ENCODE results near the gene ADPRM.
A peak's percentile ranks its signal among the peaks of the same experiment; 100 is the strongest.
"Not testable (repeated sequence)": the region's sequence is repeated elsewhere in the genome, so short reads cannot be mapped to it uniquely, and the experiment has no call there.

ADPRM gene, protein sequence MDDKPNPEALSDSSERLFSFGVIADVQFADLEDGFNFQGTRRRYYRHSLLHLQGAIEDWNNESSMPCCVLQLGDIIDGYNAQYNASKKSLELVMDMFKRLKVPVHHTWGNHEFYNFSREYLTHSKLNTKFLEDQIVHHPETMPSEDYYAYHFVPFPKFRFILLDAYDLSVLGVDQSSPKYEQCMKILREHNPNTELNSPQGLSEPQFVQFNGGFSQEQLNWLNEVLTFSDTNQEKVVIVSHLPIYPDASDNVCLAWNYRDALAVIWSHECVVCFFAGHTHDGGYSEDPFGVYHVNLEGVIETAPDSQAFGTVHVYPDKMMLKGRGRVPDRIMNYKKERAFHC

DNA sequence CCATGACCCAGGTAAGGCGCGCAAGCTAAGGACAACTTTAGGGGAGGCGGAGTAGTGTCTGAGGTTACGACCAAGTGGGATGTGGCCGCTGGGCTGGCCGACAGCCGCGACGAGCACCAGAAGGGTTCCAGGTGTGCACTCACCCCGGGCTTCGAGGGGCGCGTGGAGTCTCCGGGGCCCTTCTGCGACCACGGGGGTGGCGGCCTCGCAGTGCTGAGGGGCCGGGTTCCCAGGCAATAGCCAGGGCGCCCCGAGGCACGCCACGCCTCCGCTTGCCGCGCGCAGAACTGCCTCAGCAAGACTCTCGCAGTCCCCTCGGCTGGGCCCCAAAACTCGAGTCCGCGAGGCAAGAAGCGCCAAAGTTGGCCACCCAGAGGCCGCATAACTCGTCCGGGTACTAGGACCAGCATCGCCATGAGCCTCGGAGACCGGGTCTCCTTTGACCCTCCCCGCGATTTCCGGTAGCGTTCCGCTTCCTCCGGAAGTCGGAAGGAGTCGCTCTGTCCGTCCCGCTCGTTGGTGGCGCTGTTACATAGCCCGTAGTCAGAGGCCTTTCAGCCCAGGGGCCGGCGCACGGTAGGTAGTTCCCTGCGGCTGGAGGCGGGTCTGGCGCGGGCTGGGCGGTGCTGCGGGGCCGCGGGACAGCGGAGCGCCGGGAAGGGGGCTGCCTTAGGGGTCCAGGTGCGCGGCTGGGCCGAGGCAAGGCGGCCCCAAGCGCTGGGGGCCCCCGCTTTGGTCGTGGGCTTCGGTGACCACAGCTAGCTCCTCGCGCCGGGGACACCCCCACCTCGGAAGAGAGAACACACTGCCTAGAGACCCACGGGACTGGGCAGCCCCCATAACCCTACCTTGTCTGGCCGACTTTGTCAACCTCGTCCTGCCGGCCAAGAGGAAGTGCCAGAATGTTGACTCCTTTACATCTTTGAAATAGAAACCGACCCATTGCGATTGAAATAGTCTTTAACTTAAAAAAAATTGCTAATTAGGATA is at the start of gene ADPRM, which contains the start of gene SCO1:
Gene ADPRM (plus strand): TSS at position 503 of the 990 bp plus-strand sequence. CDS start 7,333 bp downstream, outside the sequence.
Gene SCO1 (minus strand): TSS at position 442 of the 990 bp plus-strand sequence. CDS start 26 bp downstream, at position 416.
- peak; percentile 80 for DNase-seq (ENCODE audit: insufficient read length, low spot score)
- FAIRE-seq: peak; percentile 99

GRCh38 chr17:10648381-10648780 is 49.0 kb upstream of the ADPRM start:
- DNase-seq (ENCODE audit: insufficient read length, low spot score) (no peak), FAIRE-seq (no peak)

GRCh38 chr17:10648956-10649355 is 48.4 kb upstream of the ADPRM start:
- DNase-seq (ENCODE audit: insufficient read length, low spot score): no peak
- FAIRE-seq: no peak

- DNase-seq (ENCODE audit: insufficient read length, low spot score) (no peak), FAIRE-seq (no peak)
These were observed 47.8 kb upstream of the ADPRM start for GRCh38 chr17:10649602-10650001.

DNA sequence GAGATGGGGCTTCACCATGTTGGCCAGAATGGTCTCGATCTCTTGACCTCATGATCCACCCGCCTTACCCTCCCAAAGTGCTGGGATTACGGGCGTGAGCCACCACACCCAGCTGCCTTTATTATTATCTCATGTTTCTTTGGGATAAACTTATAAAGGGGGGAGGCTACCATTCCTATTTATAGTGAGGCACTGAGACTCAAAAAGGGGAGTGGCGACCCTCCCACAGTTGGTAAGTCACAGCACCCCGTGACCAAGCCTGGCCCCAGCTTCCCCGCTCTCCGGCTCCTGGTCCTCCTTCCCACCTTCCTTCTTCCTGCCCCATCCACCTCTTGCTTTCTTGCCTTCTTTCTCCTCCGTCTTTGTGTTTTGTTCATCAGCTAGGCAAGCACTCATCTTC is 45.5 kb upstream of the ADPRM start:
- DNase-seq (ENCODE audit: insufficient read length, low spot score) (no peak), FAIRE-seq (no peak)

DNA sequence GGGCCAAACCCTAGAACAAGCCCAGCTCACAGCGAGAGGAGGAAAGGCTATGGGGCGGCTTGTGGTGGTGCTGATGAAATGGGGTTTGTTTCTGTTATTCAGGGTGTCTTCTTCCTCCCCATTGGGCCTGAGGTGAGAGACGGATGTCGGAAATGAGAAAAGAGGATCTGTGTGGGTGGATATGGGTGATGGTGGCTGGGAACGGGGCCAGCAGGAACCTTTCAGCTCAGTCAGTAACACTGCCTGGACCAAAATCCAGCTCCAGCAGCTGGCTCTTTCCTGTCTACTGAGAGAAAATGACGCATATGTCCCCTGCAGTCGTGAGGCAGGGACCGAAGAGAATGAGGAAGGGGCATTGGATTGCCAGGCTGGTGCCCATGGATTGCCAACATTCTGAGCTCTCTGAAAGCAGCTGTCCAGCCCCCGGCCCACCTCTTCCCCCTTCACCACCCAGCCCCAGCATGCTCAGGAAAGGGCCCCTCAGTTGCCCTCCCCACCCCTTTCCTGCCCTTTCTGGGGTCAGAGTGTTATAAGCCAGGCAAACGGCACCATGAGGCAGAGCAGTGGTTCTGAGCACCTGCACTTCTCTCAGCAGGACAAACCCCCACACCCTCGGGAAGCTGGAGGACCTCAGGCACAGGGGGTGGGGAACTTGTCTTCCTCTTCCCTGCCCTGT is 44.3 kb upstream of the ADPRM start:
- FAIRE-seq: no peak
- no peak for DNase-seq (ENCODE audit: insufficient read length, low spot score)

GRCh38 chr17:10653987-10654386 is 43.4 kb upstream of the ADPRM start:
- FAIRE-seq: no peak
- DNase-seq (ENCODE audit: insufficient read length, low spot score): no peak

DNA sequence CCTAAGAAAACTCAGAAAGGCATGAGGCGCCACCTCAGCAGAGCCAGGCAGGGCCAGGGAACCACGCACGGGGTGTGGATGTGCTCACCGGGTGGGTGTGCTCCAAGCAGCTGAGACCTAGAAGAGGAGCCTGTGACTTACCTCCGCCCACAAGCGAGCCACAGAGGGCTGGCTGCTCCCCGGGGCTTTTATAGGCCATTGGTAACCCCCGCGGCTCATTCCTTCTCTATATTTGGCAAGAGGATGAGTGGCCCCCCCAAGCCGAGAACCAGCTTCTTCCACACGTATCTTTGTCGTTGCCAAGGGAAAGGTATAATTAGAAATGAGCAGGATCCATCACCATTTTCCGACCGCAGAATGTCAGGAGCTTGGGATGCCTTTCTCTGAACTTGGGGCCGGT is 40.2 kb upstream of the ADPRM start, which contains the start of gene MYH3:
Gene MYH3 (minus strand): TSS at position 162 of the 400 bp plus-strand sequence. CDS start 2,245 bp downstream, outside the sequence.
- no peak for DNase-seq (ENCODE audit: insufficient read length, low spot score)
- FAIRE-seq: no peak

DNA sequence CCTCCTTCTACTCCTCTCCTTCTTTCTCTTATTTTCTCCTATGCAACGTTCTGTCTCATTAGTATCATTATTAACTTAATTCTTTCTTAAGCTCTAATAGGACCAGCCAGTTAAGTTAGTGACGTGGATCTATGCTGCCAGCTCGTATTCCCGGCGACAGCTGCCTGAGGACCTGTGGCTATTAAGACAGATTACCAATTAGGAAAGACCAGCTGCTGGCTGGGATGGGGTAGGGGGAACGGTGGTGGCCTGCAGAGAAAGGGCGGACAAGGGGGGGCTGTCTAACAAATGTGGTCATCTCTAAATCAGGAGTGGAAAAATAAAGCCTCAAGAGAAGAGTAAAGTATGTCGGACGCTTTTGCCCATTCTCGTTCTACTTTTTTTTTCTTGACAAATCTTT is 39.5 kb upstream of the ADPRM start:
- DNase-seq (ENCODE audit: insufficient read length, low spot score): no peak
- FAIRE-seq: no peak

- DNase-seq (ENCODE audit: insufficient read length, low spot score) (no peak), FAIRE-seq (no peak)
These were observed 36.0 kb upstream of the ADPRM start for GRCh38 chr17:10661437-10661836.

DNA sequence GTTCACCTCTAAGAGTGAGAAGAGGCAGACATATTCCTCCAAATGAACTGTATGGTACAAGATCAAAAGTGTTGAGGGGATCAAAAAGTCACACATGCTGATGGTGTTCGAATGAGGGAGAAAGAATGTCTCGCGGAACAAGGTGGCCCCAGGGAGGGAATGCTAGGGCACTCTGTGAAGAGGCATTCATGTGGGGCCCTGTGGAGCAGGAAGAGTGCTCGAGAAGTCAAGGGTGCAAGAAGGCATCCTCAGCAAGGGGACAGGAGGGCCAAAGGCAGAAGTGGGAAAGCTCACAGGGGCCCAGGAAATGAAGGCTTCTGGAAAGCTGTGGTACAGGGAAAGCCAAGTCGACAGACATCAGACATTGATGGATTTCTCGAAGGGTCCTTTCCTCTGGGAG is 34.2 kb upstream of the ADPRM start:
- no peak for DNase-seq (ENCODE audit: insufficient read length, low spot score)

GRCh38 chr17:10664571-10664970 is 32.8 kb upstream of the ADPRM start:
- DNase-seq (ENCODE audit: insufficient read length, low spot score) (no peak), FAIRE-seq (no peak)

More for the DNA sequence above, 34.2 kb upstream of the ADPRM start:
- no peak for FAIRE-seq

GRCh38 chr17:10666906-10667305 is 30.5 kb upstream of the ADPRM start:
- DNase-seq (ENCODE audit: insufficient read length, low spot score) (no peak), FAIRE-seq (no peak)

DNA sequence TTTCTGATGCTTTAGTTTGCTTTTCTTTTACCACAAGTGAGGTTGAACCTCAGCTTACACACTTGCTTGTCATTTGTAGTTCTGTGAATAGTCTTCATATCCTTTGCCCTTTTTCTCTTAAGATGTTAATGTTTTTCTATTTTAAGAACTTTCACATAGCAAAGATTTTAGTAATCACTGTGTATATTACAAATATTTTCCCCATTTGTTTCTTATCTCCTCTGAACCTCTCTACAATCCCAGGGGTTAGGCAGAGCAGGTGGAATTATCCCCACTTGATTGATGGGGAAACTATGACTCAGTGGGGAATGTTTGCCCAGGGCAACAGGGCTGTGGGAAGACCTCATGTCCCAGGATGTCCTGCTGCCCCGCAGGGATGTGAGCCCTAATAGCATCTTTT is 28.6 kb upstream of the ADPRM start:
- DNase-seq (ENCODE audit: insufficient read length, low spot score) (no peak), FAIRE-seq (no peak)

GRCh38 chr17:10673312-10673711 is 24.1 kb upstream of the ADPRM start:
- FAIRE-seq (no peak), DNase-seq (ENCODE audit: insufficient read length, low spot score) (no peak)

DNA sequence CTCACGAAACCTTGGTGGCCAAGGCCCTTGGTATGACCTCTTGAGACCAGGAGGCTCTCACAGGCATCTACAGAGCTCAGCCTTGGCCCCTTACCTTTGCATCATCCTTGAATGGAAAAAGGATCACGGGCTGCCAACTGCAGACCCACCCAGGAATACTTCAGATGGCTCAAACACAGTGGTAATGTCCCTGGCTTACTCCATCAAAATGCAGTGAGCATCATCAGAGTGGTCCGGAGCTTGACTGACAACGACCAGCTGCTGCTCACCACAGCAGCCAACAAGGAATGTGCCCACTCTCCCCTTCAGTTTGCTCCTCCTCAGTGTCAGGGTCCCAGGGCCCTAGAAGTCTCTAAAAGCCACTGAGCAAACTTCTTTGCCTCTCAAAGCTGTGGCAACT is 22.7 kb upstream of the ADPRM start:
- FAIRE-seq (no peak), DNase-seq (ENCODE audit: insufficient read length, low spot score) (no peak)

GRCh38 chr17:10681866-10682446 is 15.4 kb upstream of the ADPRM start:
- FAIRE-seq: no peak

GRCh38 chr17:10683853-10684252 is 13.5 kb upstream of the ADPRM start:
- FAIRE-seq: peak; percentile 78
- DNase-seq (ENCODE audit: insufficient read length, low spot score): no peak

More at GRCh38 chr17:10681866-10682446, 15.4 kb upstream of the ADPRM start:
- DNase-seq (ENCODE audit: insufficient read length, low spot score): no peak

DNA sequence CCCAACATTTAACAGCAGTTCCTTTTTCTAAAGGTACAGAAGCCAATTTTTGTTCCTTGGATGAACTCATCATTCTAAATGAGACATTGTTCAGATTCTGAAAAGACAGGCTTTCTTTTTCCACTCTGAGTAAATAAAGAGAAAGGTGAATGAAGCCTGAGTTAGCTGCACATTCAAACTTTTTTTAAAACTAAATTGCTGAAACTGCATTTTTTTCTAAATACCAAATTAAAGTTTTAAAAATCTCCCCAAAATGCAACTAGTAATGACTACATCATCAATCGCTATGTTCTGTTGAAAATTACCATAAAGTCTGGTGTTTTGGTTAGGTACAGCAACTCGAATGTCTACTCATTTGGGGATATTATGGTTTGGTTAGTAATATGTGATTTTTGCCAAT is 9.9 kb upstream of the ADPRM start:
- DNase-seq (ENCODE audit: insufficient read length, low spot score): no peak
- FAIRE-seq: no peak

DNA sequence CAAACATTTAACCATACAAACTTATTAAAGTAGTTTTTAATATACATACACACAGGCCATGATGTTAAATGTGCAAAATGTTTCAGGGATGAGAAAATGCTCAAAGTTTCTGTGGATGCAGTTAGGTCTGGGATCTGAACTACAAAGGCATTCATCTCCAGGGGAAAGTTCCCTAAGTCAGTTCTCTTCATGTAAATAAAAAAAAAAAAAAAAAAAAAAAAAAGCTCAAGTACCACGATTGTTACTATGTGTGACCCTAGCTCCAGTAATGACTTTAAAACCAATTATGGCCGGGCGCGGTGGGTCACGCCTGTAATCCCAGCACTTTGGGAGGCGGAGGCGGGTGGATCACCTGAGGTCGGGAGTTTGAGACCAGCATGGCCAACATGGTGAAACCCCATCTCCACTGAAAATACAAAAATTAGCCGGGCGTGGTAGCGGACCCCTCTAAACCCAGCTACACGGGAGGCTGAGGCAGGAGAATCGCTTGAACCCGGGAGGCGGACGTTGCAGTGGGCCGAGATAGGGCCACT is 1.5 kb upstream of the ADPRM start:
- FAIRE-seq: not testable (repeated sequence)

More for the DNA sequence above, 1.5 kb upstream of the ADPRM start:
- not testable (repeated sequence) for DNase-seq (ENCODE audit: insufficient read length, low spot score)
